PC-3 (cell line): ENCODE data around the gene STAB2. TPM values are rescaled to one million over a fixed set of nuclear protein-coding genes. Genes with fewer than 3 reads are reported as not detected.

Experiments
- ATAC-seq: fragments of 200-7000 bp; cut with Tn5 transposase; 2 replicates; pipeline ENCODE4 v1.9.1; 2020; ENCODE audit warnings: mild to moderate bottlenecking, moderate library complexity
- BruUV-seq: library from RNA; stranded (reverse); fragments of 400-500 nt; replicated peaks from 2 replicates; lab custom pipeline; 2021; lab: Mats Ljungman, UMichigan
- CTCF ChIA-PET: fragments of 300-600 bp; sonication (Branson Sonifier 250); formaldehyde crosslinking; loops from one replicate; lab custom pipeline; 2022; ENCODE audit warnings: antibody characterized with exemption; lab: Charles Lee
- POLR2A ChIA-PET: fragments of 300-600 bp; sonication (Branson Sonifier 250); formaldehyde crosslinking; loops from one replicate; lab custom pipeline; 2022; ENCODE audit warnings: antibody characterized with exemption; ENCODE audit not compliant: unreplicated experiment; lab: Charles Lee
- DNase-seq: peaks from one replicate; pipeline ENCODE4 v3.0.0-alpha.2; 2015
- H2AFZ ChIP-seq: fragments of 300-600 bp; sonication (generic); 2 replicates; pipeline ENCODE4 v1.6.0; 2016; ENCODE audit warnings: antibody characterized with exemption, low read length
- H3F3A ChIP-seq: fragments of 300-600 bp; sonication (generic); one replicate; pipeline ENCODE4 v1.6.0; 2017; ENCODE audit warnings: antibody characterized with exemption, low read length, control low read depth, mild to moderate bottlenecking; ENCODE audit not compliant: unreplicated experiment
- H3K27ac ChIP-seq: fragments of 300-600 bp; sonication (generic); 2 replicates; pipeline ENCODE4 v1.5.1; 2016; ENCODE audit warnings: mild to moderate bottlenecking, low read length
- H3K27me3 ChIP-seq: fragments of 300-600 bp; sonication (generic); 2 replicates; pipeline ENCODE4 v1.6.1; 2016; ENCODE audit warnings: low read length, mixed read lengths
- H3K36me3 ChIP-seq: fragments of 300-600 bp; sonication (generic); 2 replicates; pipeline ENCODE4 v1.6.1; 2016; ENCODE audit warnings: low read depth, mixed run types, low read length, mixed read lengths
- H3K4me1 ChIP-seq: fragments of 300-600 bp; sonication (generic); 2 replicates; pipeline ENCODE4 v1.5.1; 2016; ENCODE audit warnings: low read length; ENCODE audit not compliant: insufficient read depth
- H3K4me2 ChIP-seq: fragments of 300-600 bp; sonication (generic); 2 replicates; pipeline ENCODE4 v1.6.0; 2016; ENCODE audit warnings: low read length
- H3K4me3 ChIP-seq: fragments of 300-600 bp; sonication (generic); 2 replicates; pipeline ENCODE4 v1.5.1; 2016; ENCODE audit warnings: mild to moderate bottlenecking, low read length, mixed read lengths
- H3K79me2 ChIP-seq: fragments of 300-600 bp; sonication (generic); 2 replicates; pipeline ENCODE4 v1.6.1; 2017; ENCODE audit warnings: low read length, mixed read lengths
- H3K9ac ChIP-seq: fragments of 300-600 bp; sonication (generic); 2 replicates; pipeline ENCODE4 v1.6.0; 2016; ENCODE audit warnings: mild to moderate bottlenecking, low read length
- H3K9me2 ChIP-seq: fragments of 300-600 bp; sonication (generic); replicated peaks from 2 replicates; pipeline ENCODE4 v1.6.1; 2016; ENCODE audit warnings: mixed run types, low read length, mixed read lengths
- H3K9me3 ChIP-seq: fragments of 300-600 bp; sonication (generic); 2 replicates; pipeline ENCODE4 v1.6.1; 2016; ENCODE audit warnings: low read length, mixed read lengths
- H4K20me1 ChIP-seq: fragments of 300-600 bp; sonication (generic); 2 replicates; pipeline ENCODE4 v1.6.1; 2016; ENCODE audit warnings: low read length, mixed read lengths
- CTCF ChIP-seq: fragments of 300-600 bp; sonication (generic); conservative IDR thresholded peaks from 2 replicates; pipeline ENCODE4 v1.5.1; 2017; ENCODE audit warnings: antibody characterized with exemption, low read depth, mild to moderate bottlenecking, low read length
- EZH2 ChIP-seq: fragments of 300-600 bp; sonication (generic); IDR thresholded peaks from one replicate; pipeline ENCODE4 v1.6.1; 2017; ENCODE audit warnings: antibody characterized with exemption, mild to moderate bottlenecking, low read length; ENCODE audit not compliant: unreplicated experiment
- EZH2phosphoT487 ChIP-seq: fragments of 300-600 bp; sonication (generic); IDR thresholded peaks from 2 replicates; pipeline ENCODE4 v1.6.1; 2018; ENCODE audit warnings: mild to moderate bottlenecking, antibody characterized with exemption, low read length, borderline replicate concordance
- intact Hi-C: fragments of 100-400 bp; cut with micrococcal nuclease; formaldehyde crosslinking; loops from 2 replicates; pipeline ENCODE4 v1.9.0; 2023
- total RNA-seq: library from RNA; depleted of rRNA; stranded (reverse); fragments of >200 nt; gene quantifications from 2 replicates; pipeline ENCODE4 v1.2.3, GENCODE V29; 2014

Gene STAB2
- total RNA-seq, 1 experiment from 2014 or later: not detected

- Histone ChIP-seq H3K27ac (no peak overlapping the region), H3K4me2 (no peak overlapping the region), H3K4me1 (peaks cover 13% of the 10 kb centered on the region), H4K20me1 (no peaks in the 10 kb centered on the region), H3K9me3 (no peaks in the 10 kb centered on the region), H3K27me3 (no peaks in the 10 kb centered on the region), H3K36me3 (no peaks in the 10 kb centered on the region), H3F3A (no peaks in the 10 kb centered on the region), H2AFZ (no peak overlapping the region), H3K4me3 (no peak overlapping the region), H3K9ac (no peak overlapping the region), H3K79me2 (no peaks in the 10 kb centered on the region), H3K9me2 (no peaks in the 10 kb centered on the region)
- intact Hi-C loops: no loop called here
- TF ChIP-seq CTCF: no peak
- no peak for TF ChIP-seq EZH2phosphoT487
- no peak for TF ChIP-seq EZH2
- no TSS peak for BruUV-seq
- DNase-seq: no peak
- ChIA-PET CTCF (no interaction called here), POLR2A (no interaction called here)
- no peak for ATAC-seq
Observed at GRCh38 chr12:103540319-103540718, 46.8 kb upstream of the STAB2 start.

DNA sequence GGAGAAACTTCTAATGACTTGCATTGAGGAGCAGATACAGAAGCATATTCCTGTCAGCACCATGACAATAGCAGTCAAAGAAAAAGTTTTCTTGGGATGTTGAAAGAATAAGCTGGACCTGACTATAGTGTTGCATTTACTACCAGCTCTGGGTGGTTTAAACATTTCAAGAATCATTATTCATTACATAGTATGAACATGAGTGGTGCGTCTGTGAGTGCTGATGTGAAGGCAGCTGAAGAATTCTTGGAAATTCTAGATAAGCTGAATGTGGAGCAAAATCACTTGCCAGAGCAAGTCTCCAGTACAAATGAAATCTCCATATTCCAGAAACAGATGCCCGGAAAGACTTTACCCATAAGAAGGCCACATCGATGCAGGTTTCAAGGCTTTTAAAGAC is 45.0 kb upstream of the STAB2 start:
- peaks cover 22% of the 10 kb centered on the region for H3K4me1 ChIP-seq
- ATAC-seq (no peak), DNase-seq (no peak)
- no peaks in the 10 kb centered on the region for H3F3A ChIP-seq
- H3K9me3 ChIP-seq: no peaks in the 10 kb centered on the region
- H3K9me2 ChIP-seq: no peaks in the 10 kb centered on the region
- H3K79me2 ChIP-seq: no peaks in the 10 kb centered on the region
- ChIA-PET CTCF (no interaction called here), POLR2A (no interaction called here)
- H2AFZ ChIP-seq: no peak overlapping the region
- H3K27me3 ChIP-seq: no peaks in the 10 kb centered on the region
- H3K36me3 ChIP-seq: no peaks in the 10 kb centered on the region
- intact Hi-C loops: no loop called here
- TF ChIP-seq CTCF (no peak), EZH2 (no peak)
- H4K20me1 ChIP-seq: no peaks in the 10 kb centered on the region
- no TSS peak for BruUV-seq
- H3K27ac ChIP-seq: no peak overlapping the region
- no peak overlapping the region for H3K4me2 ChIP-seq
- H3K9ac ChIP-seq: no peak overlapping the region
- no peak overlapping the region for H3K4me3 ChIP-seq

GRCh38 chr12:103546959-103547358 is 40.1 kb upstream of the STAB2 start:
- peak overlapping the region; percentile 35 for H3K9ac ChIP-seq
- H3K9me2 ChIP-seq: no peaks in the 10 kb centered on the region
- peak overlapping the region; percentile 68 for H3K27ac ChIP-seq
- H3K9me3 ChIP-seq: no peaks in the 10 kb centered on the region
- no peaks in the 10 kb centered on the region for H3K36me3 ChIP-seq
- ATAC-seq (peak; percentile 76), DNase-seq (peak; percentile 60)
- CTCF ChIA-PET: interaction anchor here (0.5 to 1.4 kb wide), 5 partner anchors 47 to 1611 kb away, joined by 3 to 7 read pairs (median 4); no protein-coding TSS in a partner anchor
- H3F3A ChIP-seq: no peaks in the 10 kb centered on the region
- TF ChIP-seq EZH2phosphoT487 (no peak), CTCF (no peak), EZH2 (no peak)
- no peaks in the 10 kb centered on the region for H3K27me3 ChIP-seq
- intact Hi-C loops: loop anchor here (5.0 kb wide), 2 partner anchors 1065 to 1775 kb away; partner anchors contain the start of gene IGF1
- peak overlapping the region; percentile 57 for H2AFZ ChIP-seq
- BruUV-seq: no TSS peak
- peak overlapping the region; percentile 50 for H3K4me2 ChIP-seq
- POLR2A ChIA-PET: no interaction called here
- peaks cover 24% of the 10 kb centered on the region for H3K4me1 ChIP-seq
- no peaks in the 10 kb centered on the region for H4K20me1 ChIP-seq
- H3K4me3 ChIP-seq: no peak overlapping the region; the same call in 1 of the 2 replicates
- no peaks in the 10 kb centered on the region for H3K79me2 ChIP-seq
